Activated T-helper 2 cell treated with anti-CD3 and anti-CD28 coated beads, Interferon-gamma antibody, Interleukin-2, Interleukin-4, amounts not matched to agents 10 μg/mL and 5 μg/mL and 100 μg/mL, durations not matched to agents 14 hours and 24 hours and 36 hours (primary cell): ENCODE measurements around the gene PHPT1. TPM values are rescaled to one million over a fixed set of nuclear protein-coding genes. Genes with fewer than 3 reads are reported as not detected.
A peak's percentile ranks its signal among the peaks of the same experiment; 100 is the strongest.
"Not testable (repeated sequence)": the region's sequence is repeated elsewhere in the genome, so short reads cannot be mapped to it uniquely, and the experiment has no call there.

Source experiments
- DNase-seq: peaks from one replicate; pipeline ENCODE4 v3.0.0; 2021; ENCODE audit warnings: low spot score
- H3K27ac Mint-ChIP-seq: one replicate; pipeline ENCODE4 v1.8.0; 2021; ENCODE audit warnings: mixed read lengths
- H3K27me3 Mint-ChIP-seq: one replicate; pipeline ENCODE4 v1.8.0; 2021; ENCODE audit warnings: low read depth, mixed read lengths
- H3K36me3 Mint-ChIP-seq: one replicate; pipeline ENCODE4 v1.8.0; 2021; ENCODE audit warnings: low read depth, mixed read lengths
- H3K4me1 Mint-ChIP-seq: one replicate; pipeline ENCODE4 v1.8.0; 2021; ENCODE audit warnings: low read depth, mixed read lengths
- H3K4me3 Mint-ChIP-seq: one replicate; pipeline ENCODE4 v1.8.0; 2021; ENCODE audit warnings: low read depth, mild to moderate bottlenecking, moderate library complexity, mixed read lengths
- H3K9me3 Mint-ChIP-seq: one replicate; pipeline ENCODE4 v1.8.0; 2021; ENCODE audit warnings: mixed read lengths
- intact Hi-C: fragments of 100-400 bp; cut with micrococcal nuclease; formaldehyde crosslinking; loops from one replicate; pipeline ENCODE4 v1.15.1; 2023
- total RNA-seq: library from RNA; stranded (reverse); gene quantifications from 2 replicates; pipeline ENCODE4 v1.2.3, GENCODE V29; 2022

Gene PHPT1
- 127 and 133 TPM in 2 replicates for total RNA-seq

GRCh38 chr9:136849038-136849959 lies at the start of gene PHPT1:
TSS of gene PHPT1 (plus strand) at chr9:136849409. CDS start at chr9:136849431, 22 bp downstream.
- Mint-ChIP-seq H3K27ac (peak within 1 kb of the TSS; percentile 91), H3K36me3 (peaks cover 21% of the 10 kb centered on the region), H3K4me3 (peak within 1 kb of the TSS; percentile 96), H3K9me3 (no peaks in the 10 kb centered on the region), H3K27me3 (peaks cover 9% of the 10 kb centered on the region), H3K4me1 (peaks cover 6% of the 10 kb centered on the region)
- intact Hi-C loops: loop anchor here (1.0 to 10.0 kb wide), 7 partner anchors 37 to 326 kb away; partner anchors contain the start of genes C8G, FBXW5, LRRC26 and NPDC1
- peak; percentile 97 for DNase-seq

- intact Hi-C loops: loop anchor here (1.0 kb wide), 1 partner anchor 9 kb away; the partner anchor contains the start of gene TMEM141
- no peak overlapping the region for H3K27ac Mint-ChIP-seq
- DNase-seq: peak; percentile 66
- H3K27me3 Mint-ChIP-seq: peaks cover 27% of the 10 kb centered on the region
- H3K4me1 Mint-ChIP-seq: peaks cover 7% of the 10 kb centered on the region
- no peaks in the 10 kb centered on the region for H3K9me3 Mint-ChIP-seq
- H3K4me3 Mint-ChIP-seq: peak overlapping the region; percentile 79
- H3K36me3 Mint-ChIP-seq: no peaks in the 10 kb centered on the region
These were observed 49.2 kb upstream of the PHPT1 start for GRCh38 chr9:136799854-136800657.

- Mint-ChIP-seq H3K27me3 (peaks cover 16% of the 10 kb centered on the region), H3K27ac (no peak overlapping the region), H3K36me3 (peaks cover 4% of the 10 kb centered on the region), H3K4me3 (no peak overlapping the region), H3K9me3 (no peaks in the 10 kb centered on the region), H3K4me1 (peaks cover 11% of the 10 kb centered on the region)
- no peak for DNase-seq
- intact Hi-C loops: no loop called here
These were observed 46.9 kb upstream of the PHPT1 start for GRCh38 chr9:136802321-136802720.

GRCh38 chr9:136803009-136803550 lies 46.1 kb upstream of the PHPT1 start:
- peaks cover 11% of the 10 kb centered on the region for H3K4me1 Mint-ChIP-seq
- intact Hi-C loops, H3K9me3 Mint-ChIP-seq, H3K4me3 Mint-ChIP-seq, H3K27ac Mint-ChIP-seq, DNase-seq, H3K36me3 Mint-ChIP-seq: not testable (repeated sequence)
- H3K27me3 Mint-ChIP-seq: peaks cover 16% of the 10 kb centered on the region

- intact Hi-C loops: no loop called here
- Mint-ChIP-seq H3K4me1 (peaks cover 11% of the 10 kb centered on the region), H3K4me3 (no peak overlapping the region), H3K36me3 (peaks cover 5% of the 10 kb centered on the region), H3K9me3 (no peaks in the 10 kb centered on the region), H3K27me3 (peaks cover 16% of the 10 kb centered on the region), H3K27ac (no peak overlapping the region)
- DNase-seq: no peak
These were observed 45.4 kb upstream of the PHPT1 start for GRCh38 chr9:136803551-136804508.

- Mint-ChIP-seq H3K27ac (no peak overlapping the region), H3K9me3 (no peaks in the 10 kb centered on the region), H3K4me1 (peaks cover 19% of the 10 kb centered on the region), H3K27me3 (peaks cover 16% of the 10 kb centered on the region), H3K36me3 (peaks cover 14% of the 10 kb centered on the region), H3K4me3 (no peak overlapping the region)
- intact Hi-C loops: loop anchor here (5.0 kb wide), 1 partner anchor 43 kb away; the partner anchor contains the start of gene PHPT1
- no peak for DNase-seq
These were observed 44.6 kb upstream of the PHPT1 start for GRCh38 chr9:136804509-136805206.

GRCh38 chr9:136805207-136805740 lies 43.9 kb upstream of the PHPT1 start:
- Mint-ChIP-seq H3K4me3 (peak overlapping the region; percentile 2), H3K27me3 (peaks cover 14% of the 10 kb centered on the region), H3K27ac (no peak overlapping the region), H3K36me3 (peaks cover 20% of the 10 kb centered on the region), H3K4me1 (peaks cover 23% of the 10 kb centered on the region), H3K9me3 (no peaks in the 10 kb centered on the region)
- intact Hi-C loops: loop anchor here (5.0 kb wide), 1 partner anchor 42 kb away; the partner anchor contains the start of gene PHPT1
- DNase-seq: no peak

- Mint-ChIP-seq H3K9me3 (no peaks in the 10 kb centered on the region), H3K36me3 (peaks cover 23% of the 10 kb centered on the region), H3K4me1 (peaks cover 21% of the 10 kb centered on the region), H3K27me3 (peaks cover 7% of the 10 kb centered on the region), H3K4me3 (peak overlapping the region; percentile 85), H3K27ac (no peak overlapping the region)
- intact Hi-C loops: loop anchor here (5.0 kb wide), 1 partner anchor 41 kb away; the partner anchor contains the start of gene PHPT1
- no peak for DNase-seq
These were observed 43.1 kb upstream of the PHPT1 start for GRCh38 chr9:136806067-136806466.

GRCh38 chr9:136806631-136807201 lies 42.5 kb upstream of the PHPT1 start:
- peak overlapping the region; percentile 66 for H3K27ac Mint-ChIP-seq
- no peak for DNase-seq
- no peaks in the 10 kb centered on the region for H3K9me3 Mint-ChIP-seq
- peaks cover 25% of the 10 kb centered on the region for H3K36me3 Mint-ChIP-seq
- peaks cover 22% of the 10 kb centered on the region for H3K4me1 Mint-ChIP-seq
- peaks cover 5% of the 10 kb centered on the region for H3K27me3 Mint-ChIP-seq
- H3K4me3 Mint-ChIP-seq: peak overlapping the region; percentile 85
- intact Hi-C loops: loop anchor here (5.0 kb wide), 1 partner anchor 41 kb away; the partner anchor contains the start of gene PHPT1

- Mint-ChIP-seq H3K36me3 (peaks cover 25% of the 10 kb centered on the region), H3K27ac (peak within 1 kb of the TSS; percentile 77), H3K27me3 (no peaks in the 10 kb centered on the region), H3K4me1 (peaks cover 25% of the 10 kb centered on the region), H3K4me3 (peak within 1 kb of the TSS; percentile 85), H3K9me3 (no peaks in the 10 kb centered on the region)
- peak; percentile 84 for DNase-seq
- intact Hi-C loops: loop anchor here (5.0 kb wide), 1 partner anchor 40 kb away; the partner anchor contains the start of gene PHPT1
These were observed 41.7 kb upstream of the PHPT1 start, which contains the start of gene RABL6 for GRCh38 chr9:136807281-136808074. TSS of gene RABL6 (plus strand) at chr9:136807948. CDS start at chr9:136808197, 249 bp downstream.
